Activated CD4-positive, alpha-beta T cell treated with anti-CD3 and anti-CD28 coated beads, Interleukin-2, amount 10 ng/mL, durations not matched to agents 24 days and 14 days (primary cell): ENCODE measurements around the gene HTR7. TPM values are rescaled to one million over a fixed set of nuclear protein-coding genes. Genes with fewer than 3 reads are reported as not detected.

Source experiments
- DNase-seq: peaks from one replicate; pipeline ENCODE4 v3.0.0; 2022
- H3K27ac Mint-ChIP-seq: one replicate; pipeline ENCODE4 v1.8.0; 2022; ENCODE audit warnings: mild to moderate bottlenecking, mixed read lengths
- H3K27me3 Mint-ChIP-seq: one replicate; pipeline ENCODE4 v1.8.0; 2022; ENCODE audit warnings: mixed read lengths
- H3K36me3 Mint-ChIP-seq: one replicate; pipeline ENCODE4 v1.8.0; 2022; ENCODE audit warnings: low read depth, mild to moderate bottlenecking, mixed read lengths
- H3K4me1 Mint-ChIP-seq: one replicate; pipeline ENCODE4 v1.8.0; 2021; ENCODE audit warnings: mixed read lengths
- H3K4me3 Mint-ChIP-seq: one replicate; pipeline ENCODE4 v1.8.0; 2022; ENCODE audit warnings: mild to moderate bottlenecking, moderate library complexity, mixed read lengths
- H3K9me3 Mint-ChIP-seq: one replicate; pipeline ENCODE4 v1.8.0; 2021; ENCODE audit warnings: mixed read lengths
- intact Hi-C: fragments of 100-400 bp; cut with micrococcal nuclease; formaldehyde crosslinking; loops from one replicate; pipeline ENCODE4 v1.15.1; 2023
- total RNA-seq: library from RNA; stranded (reverse); gene quantifications from 2 replicates; pipeline ENCODE4 v1.2.3, GENCODE V29; 2022

HTR7 gene
- total RNA-seq, 1 donor from 2014 or later, result not detected

DNA sequence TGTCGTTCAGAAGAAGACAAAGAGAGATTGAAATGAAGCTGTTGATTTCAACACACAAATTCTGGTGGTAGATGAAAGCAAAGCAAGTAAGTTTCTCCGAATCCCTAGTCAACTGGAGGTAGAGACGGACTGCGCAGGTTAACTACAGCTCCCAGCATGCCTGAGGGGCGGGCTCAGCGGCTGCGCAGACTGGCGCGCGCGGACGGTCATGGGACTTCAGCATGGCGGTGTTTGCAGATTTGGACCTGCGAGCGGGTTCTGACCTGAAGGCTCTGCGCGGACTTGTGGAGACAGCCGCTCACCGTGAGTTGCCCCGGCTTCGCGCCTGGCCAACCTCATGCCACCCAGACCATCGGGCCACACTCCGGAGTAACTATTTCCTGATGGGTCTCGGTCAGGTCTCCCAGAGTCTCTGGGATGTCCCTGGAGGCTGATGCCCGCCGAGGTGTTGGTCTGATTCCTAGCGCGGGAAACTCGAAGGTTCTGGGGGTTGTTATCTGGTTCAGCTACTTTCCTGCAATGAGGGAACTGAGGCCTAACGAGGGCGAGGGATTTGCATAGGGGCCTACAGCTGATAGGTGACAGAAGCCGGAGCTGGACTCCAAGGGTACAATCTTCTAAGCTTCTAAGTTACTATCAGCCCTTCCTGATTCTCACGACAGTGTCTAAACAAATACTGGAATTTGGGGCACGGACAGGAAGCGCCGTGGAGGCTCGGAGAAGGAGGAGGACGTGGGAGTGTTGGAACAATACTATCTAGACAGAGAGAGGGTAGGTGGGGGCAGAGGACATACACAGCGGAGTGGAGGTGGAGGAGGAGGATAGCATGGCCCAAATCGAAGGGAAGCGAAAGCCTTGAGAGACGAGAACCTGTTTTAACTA is 14.2 kb upstream of the HTR7 start, which contains the start of gene RPP30:
RPP30 (plus strand) TSS at position 209 of the 882 bp plus-strand sequence; CDS start at position 222, 13 bp downstream.
- Mint-ChIP-seq H3K9me3 (no peaks in the 10 kb centered on the region), H3K4me1 (peaks cover 32% of the 10 kb centered on the region), H3K27ac (peak within 1 kb of the TSS; percentile 96), H3K27me3 (peaks cover 25% of the 10 kb centered on the region), H3K36me3 (peaks cover 12% of the 10 kb centered on the region), H3K4me3 (peak within 1 kb of the TSS; percentile 97)
- DNase-seq, result peak; percentile 96
- intact Hi-C loops, result loop anchor here (1.0 to 10.0 kb wide), 9 partner anchors 14 to 1230 kb away; partner anchors contain the start of genes HTR7 and KIF20B

DNA sequence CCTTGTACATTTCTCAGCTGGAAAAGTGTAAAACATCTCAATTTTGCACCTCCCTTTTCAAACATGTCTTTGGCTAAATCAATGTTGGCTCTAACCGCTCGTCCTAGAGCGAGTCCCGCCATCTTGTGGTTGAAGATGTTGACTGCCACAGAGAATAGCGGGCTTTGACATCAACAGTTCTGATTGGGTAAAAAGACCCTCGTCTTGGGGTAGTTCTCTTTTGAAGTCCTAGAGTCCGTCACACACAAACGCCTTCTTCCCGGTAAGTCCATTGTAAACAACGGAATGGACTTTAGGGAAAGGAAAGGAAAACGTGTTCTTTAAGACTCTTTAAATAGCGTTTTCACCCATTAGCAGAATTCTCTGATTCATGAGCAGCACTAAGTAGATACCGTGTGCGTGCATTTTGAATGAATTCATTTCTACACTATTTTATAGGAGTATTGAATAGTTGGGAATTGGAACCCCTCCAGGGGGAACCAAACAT is 13.5 kb upstream of the HTR7 start:
- Mint-ChIP-seq H3K9me3 (no peaks in the 10 kb centered on the region), H3K4me1 (peaks cover 32% of the 10 kb centered on the region), H3K4me3 (peak overlapping the region; percentile 97), H3K27ac (peak overlapping the region; percentile 96), H3K36me3 (peaks cover 8% of the 10 kb centered on the region), H3K27me3 (peaks cover 32% of the 10 kb centered on the region)
- intact Hi-C loops, result loop anchor here (1.0 to 10.0 kb wide), 6 partner anchors 13 to 1229 kb away; partner anchors contain the start of genes HTR7 and KIF20B
- peak; percentile 83 for DNase-seq

DNA sequence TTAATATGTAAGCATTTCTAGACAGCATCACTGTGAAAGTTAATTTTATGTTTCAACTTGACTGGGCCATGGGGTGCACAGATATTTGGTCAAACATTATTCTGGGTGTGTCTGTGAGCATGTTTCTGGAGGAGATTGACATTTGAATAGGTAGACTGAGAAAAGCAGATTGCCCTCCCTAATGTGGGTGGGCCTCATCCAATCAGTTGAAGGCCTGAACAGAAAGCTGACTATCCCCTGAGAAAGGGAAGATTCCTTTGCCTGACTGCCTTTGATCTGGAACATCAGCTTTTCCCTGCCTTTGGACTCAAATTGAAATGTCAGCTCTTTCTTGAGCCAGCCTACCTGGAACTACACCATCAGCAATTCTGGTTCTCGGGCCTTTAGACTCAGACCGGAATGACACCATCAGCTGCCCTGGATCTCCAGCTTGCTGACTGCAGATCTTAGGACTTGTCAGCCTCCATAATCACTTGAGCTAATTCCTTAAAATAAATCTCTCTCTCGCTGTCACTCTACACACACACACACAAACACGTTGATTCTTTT is 8.3 kb upstream of the HTR7 start:
- DNase-seq, result no peak
- H3K27me3 Mint-ChIP-seq, result peaks cover 66% of the 10 kb centered on the region
- intact Hi-C loops, result loop anchor here (10.0 kb wide), 1 partner anchor 911 kb away; no protein-coding TSS in a partner anchor
- no peaks in the 10 kb centered on the region for H3K36me3 Mint-ChIP-seq
- H3K4me1 Mint-ChIP-seq, result peaks cover 5% of the 10 kb centered on the region
- H3K27ac Mint-ChIP-seq, result no peak overlapping the region
- no peak overlapping the region for H3K4me3 Mint-ChIP-seq
- H3K9me3 Mint-ChIP-seq, result no peaks in the 10 kb centered on the region

- H3K36me3 Mint-ChIP-seq, result no peaks in the 10 kb centered on the region
- peaks cover 70% of the 10 kb centered on the region for H3K27me3 Mint-ChIP-seq
- H3K9me3 Mint-ChIP-seq, result no peaks in the 10 kb centered on the region
- no peaks in the 10 kb centered on the region for H3K4me1 Mint-ChIP-seq
- DNase-seq, result no peak
- H3K4me3 Mint-ChIP-seq, result no peak overlapping the region
- intact Hi-C loops, result loop anchor here (10.0 kb wide), 1 partner anchor 911 kb away; no protein-coding TSS in a partner anchor
- no peak overlapping the region for H3K27ac Mint-ChIP-seq
Observed at GRCh38 chr10:90865401-90865800, 7.6 kb upstream of the HTR7 start.

DNA sequence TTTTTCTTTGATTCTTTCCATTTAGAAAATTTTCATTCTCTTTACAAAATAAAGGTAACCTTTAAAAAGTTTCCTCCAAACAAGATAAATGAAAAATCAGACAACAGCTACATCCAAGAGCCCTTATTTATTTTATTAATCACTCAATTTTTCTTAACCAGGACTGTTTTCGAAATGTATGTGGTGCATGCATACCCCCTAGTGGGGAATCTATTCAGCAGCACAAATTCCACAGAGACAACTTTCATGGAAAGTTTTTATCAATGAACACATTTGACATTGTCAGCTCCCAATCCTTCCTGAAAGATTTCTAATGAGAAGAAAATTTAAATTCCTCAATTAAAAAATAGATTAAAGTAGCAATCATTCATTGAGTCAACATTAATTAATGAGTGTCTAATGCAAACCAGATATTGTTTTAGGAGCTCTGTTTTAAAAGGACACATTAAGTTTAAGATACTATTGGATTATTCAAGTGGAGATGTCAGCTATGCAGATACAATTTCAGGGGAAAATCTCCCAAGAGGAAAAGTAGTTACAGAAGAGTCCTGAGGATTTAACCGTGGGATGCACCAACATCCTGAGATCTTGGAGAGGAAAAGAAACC is 5.2 kb upstream of the HTR7 start:
- H3K4me3 Mint-ChIP-seq, result no peak overlapping the region
- no peaks in the 10 kb centered on the region for H3K36me3 Mint-ChIP-seq
- intact Hi-C loops, result loop anchor here (1.0 to 10.0 kb wide), 2 partner anchors 112 to 908 kb away; no protein-coding TSS in a partner anchor
- H3K4me1 Mint-ChIP-seq, result no peaks in the 10 kb centered on the region
- no peak overlapping the region for H3K27ac Mint-ChIP-seq
- H3K27me3 Mint-ChIP-seq, result peaks cover 75% of the 10 kb centered on the region
- no peaks in the 10 kb centered on the region for H3K9me3 Mint-ChIP-seq
- no peak for DNase-seq

DNA sequence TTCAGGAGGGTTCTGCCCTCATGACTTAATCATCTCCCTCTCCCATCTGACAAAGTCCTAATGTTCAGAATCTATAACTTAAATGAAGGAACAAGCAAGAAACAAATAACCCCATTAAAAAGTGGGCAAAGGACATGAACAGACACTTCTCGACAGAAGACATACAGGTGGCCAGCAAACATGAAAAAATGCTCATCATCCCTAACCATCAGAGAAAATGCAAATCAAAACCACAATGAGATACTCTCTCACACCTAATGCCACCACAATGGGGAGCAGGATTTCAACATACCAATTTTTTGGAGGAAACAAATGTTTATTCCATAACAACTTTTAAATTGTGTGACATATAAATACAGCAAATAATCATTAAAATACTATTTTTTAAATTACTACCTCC is 3.0 kb upstream of the HTR7 start:
- Mint-ChIP-seq H3K4me3 (no peak overlapping the region), H3K36me3 (no peaks in the 10 kb centered on the region)

DNA sequence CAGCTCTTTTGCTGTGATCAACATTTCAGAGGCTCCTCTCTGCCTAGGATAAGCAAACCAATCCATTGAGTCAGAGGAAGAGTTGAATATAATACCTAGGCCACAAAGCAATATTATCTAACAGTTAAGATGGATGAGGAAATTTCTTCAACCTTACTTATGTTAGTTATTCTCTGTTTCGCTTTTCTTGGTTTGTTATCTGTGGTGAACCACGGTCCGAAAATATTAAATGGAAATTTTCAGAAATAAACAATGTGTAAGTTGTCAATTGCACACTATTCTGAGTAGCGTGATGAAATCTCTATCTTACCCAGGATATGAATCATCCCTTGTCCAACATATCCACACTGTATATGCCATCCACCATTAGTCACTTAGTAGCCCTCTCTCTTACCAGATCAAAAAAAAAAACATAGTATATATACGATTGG is 1.5 kb upstream of the HTR7 start:
- intact Hi-C loops, result no loop called here
- H3K36me3 Mint-ChIP-seq, result no peaks in the 10 kb centered on the region
- no peak overlapping the region for H3K27ac Mint-ChIP-seq
- H3K4me1 Mint-ChIP-seq, result peaks cover 4% of the 10 kb centered on the region
- H3K4me3 Mint-ChIP-seq, result no peak overlapping the region
- peaks cover 80% of the 10 kb centered on the region for H3K27me3 Mint-ChIP-seq
- DNase-seq, result no peak
- no peaks in the 10 kb centered on the region for H3K9me3 Mint-ChIP-seq

More for the DNA sequence above, 3.0 kb upstream of the HTR7 start:
- Mint-ChIP-seq H3K27ac (no peak overlapping the region), H3K4me1 (peaks cover 4% of the 10 kb centered on the region), H3K9me3 (no peaks in the 10 kb centered on the region), H3K27me3 (peaks cover 70% of the 10 kb centered on the region)
- no peak for DNase-seq
- intact Hi-C loops, result loop anchor here (10.0 kb wide), 1 partner anchor 906 kb away; no protein-coding TSS in a partner anchor

DNA sequence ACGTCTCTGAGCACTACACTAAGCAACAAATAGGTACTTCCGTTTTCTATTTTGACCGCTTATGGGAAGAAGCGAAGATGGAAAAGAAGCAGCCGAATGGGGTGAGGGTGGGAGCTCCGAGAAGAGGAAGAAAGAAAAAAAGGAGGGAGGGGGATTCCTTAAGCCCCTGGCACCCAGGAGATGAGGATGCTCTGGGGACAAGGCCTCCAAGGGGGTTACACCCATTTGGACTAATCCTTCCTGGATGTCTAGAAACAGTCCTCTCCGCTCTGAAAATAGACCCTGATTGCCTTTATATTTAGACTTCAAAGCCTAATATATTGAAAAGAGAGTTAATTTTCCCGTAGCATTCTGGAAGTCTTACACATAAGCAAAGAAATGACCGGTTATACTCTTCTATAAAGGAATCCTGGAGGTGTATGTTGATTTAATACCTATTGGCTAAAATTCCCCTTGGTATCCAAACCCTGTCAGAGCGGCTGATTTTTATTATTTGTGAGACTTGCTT is 676 bp upstream of the HTR7 start:
- intact Hi-C loops, result loop anchor here (1.0 kb wide), 1 partner anchor 13 kb away; the partner anchor contains the start of gene RPP30
- H3K9me3 Mint-ChIP-seq, result no peaks in the 10 kb centered on the region
- peak overlapping the region; percentile 83 for H3K4me3 Mint-ChIP-seq
- no peak overlapping the region for H3K27ac Mint-ChIP-seq
- DNase-seq, result no peak
- H3K36me3 Mint-ChIP-seq, result no peaks in the 10 kb centered on the region
- peaks cover 4% of the 10 kb centered on the region for H3K4me1 Mint-ChIP-seq
- peaks cover 82% of the 10 kb centered on the region for H3K27me3 Mint-ChIP-seq

GRCh38 chr10:90856964-90857634 is 740 bp downstream of the HTR7 start:
- Mint-ChIP-seq H3K4me3 (peak overlapping the region; percentile 88), H3K36me3 (no peaks in the 10 kb centered on the region), H3K4me1 (peaks cover 4% of the 10 kb centered on the region), H3K27me3 (peaks cover 73% of the 10 kb centered on the region), H3K9me3 (no peaks in the 10 kb centered on the region), H3K27ac (peak overlapping the region; percentile 68)
- DNase-seq, result peak; percentile 66
- intact Hi-C loops, result no loop called here

- intact Hi-C loops, result no loop called here
- peaks cover 66% of the 10 kb centered on the region for H3K27me3 Mint-ChIP-seq
- H3K4me1 Mint-ChIP-seq, result peaks cover 4% of the 10 kb centered on the region
- no peak for DNase-seq
- no peaks in the 10 kb centered on the region for H3K36me3 Mint-ChIP-seq
- H3K27ac Mint-ChIP-seq, result no peak overlapping the region
- H3K9me3 Mint-ChIP-seq, result no peaks in the 10 kb centered on the region
- H3K4me3 Mint-ChIP-seq, result peak overlapping the region; percentile 12
Observed at GRCh38 chr10:90856261-90856660, 1.6 kb downstream of the HTR7 start.

- intact Hi-C loops, result no loop called here
Observed at GRCh38 chr10:90855126-90855525, 2.7 kb downstream of the HTR7 start.

GRCh38 chr10:90849956-90850749 is 7.7 kb downstream of the HTR7 start:
- no peak overlapping the region for H3K4me3 Mint-ChIP-seq
- peaks cover 10% of the 10 kb centered on the region for H3K4me1 Mint-ChIP-seq
- peak overlapping the region; percentile 8 for H3K27ac Mint-ChIP-seq
- H3K27me3 Mint-ChIP-seq, result peaks cover 24% of the 10 kb centered on the region
- H3K36me3 Mint-ChIP-seq, result peaks cover 5% of the 10 kb centered on the region
- DNase-seq, result no peak
- intact Hi-C loops, result no loop called here
- peaks cover 9% of the 10 kb centered on the region for H3K9me3 Mint-ChIP-seq

More at GRCh38 chr10:90855126-90855525, 2.7 kb downstream of the HTR7 start:
- Mint-ChIP-seq H3K9me3 (peaks cover 9% of the 10 kb centered on the region), H3K36me3 (peaks cover 5% of the 10 kb centered on the region), H3K27ac (no peak overlapping the region), H3K27me3 (peaks cover 62% of the 10 kb centered on the region), H3K4me1 (peaks cover 10% of the 10 kb centered on the region), H3K4me3 (no peak overlapping the region)
- no peak for DNase-seq
